Epidermal melanocyte (primary cell): ENCODE measurements around the gene SP140L.
"Not testable (repeated sequence)": the region's sequence is repeated elsewhere in the genome, so short reads cannot be mapped to it uniquely, and the experiment has no call there.

Experiments
- DNase-seq: peaks from one replicate; pipeline ENCODE4 v3.0.0; 2011; ENCODE audit warnings: low spot score; ENCODE audit not compliant: insufficient read length

The SP140L gene

GRCh38 chr2:230362030-230362691 is 35.2 kb downstream of the SP140L start:
- DNase-seq: no peak

GRCh38 chr2:230382108-230382507 is 55.1 kb downstream of the SP140L start:
- DNase-seq: no peak

GRCh38 chr2:230383453-230383852 is 56.5 kb downstream of the SP140L start:
- DNase-seq: no peak

GRCh38 chr2:230384986-230385385 is 58.0 kb downstream of the SP140L start:
- DNase-seq: no peak

- DNase-seq: no peak
These were observed 67.3 kb downstream of the SP140L start for GRCh38 chr2:230394301-230394700.

- not testable (repeated sequence) for DNase-seq
These were observed 71.7 kb downstream of the SP140L start for GRCh38 chr2:230398698-230399097.

- DNase-seq: no peak
These were observed 73.0 kb downstream of the SP140L start for GRCh38 chr2:230400041-230400440.

GRCh38 chr2:230400454-230400853 is 73.5 kb downstream of the SP140L start:
- no peak for DNase-seq

GRCh38 chr2:230401026-230401425 is 74.0 kb downstream of the SP140L start:
- not testable (repeated sequence) for DNase-seq

GRCh38 chr2:230403746-230404145 is 76.8 kb downstream of the SP140L start:
- no peak for DNase-seq

GRCh38 chr2:230405824-230406223 is 78.8 kb downstream of the SP140L start:
- DNase-seq: no peak

- no peak for DNase-seq
These were observed 81.3 kb downstream of the SP140L start for GRCh38 chr2:230408244-230408842.

GRCh38 chr2:230409316-230409715 is 82.3 kb downstream of the SP140L start:
- DNase-seq: not testable (repeated sequence)

GRCh38 chr2:230410263-230410662 is 83.3 kb downstream of the SP140L start:
- no peak for DNase-seq

GRCh38 chr2:230410861-230411569 is 84.0 kb downstream of the SP140L start:
- no peak for DNase-seq

- peak; percentile 65 for DNase-seq
These were observed 84.8 kb downstream of the SP140L start for GRCh38 chr2:230411570-230412370.

GRCh38 chr2:230412371-230412711 is 85.3 kb downstream of the SP140L start:
- DNase-seq: no peak

GRCh38 chr2:230412846-230413245 is 85.9 kb downstream of the SP140L start:
- no peak for DNase-seq

- no peak for DNase-seq
These were observed 86.5 kb downstream of the SP140L start for GRCh38 chr2:230413479-230413878.

GRCh38 chr2:230414302-230414701 is 87.3 kb downstream of the SP140L start:
- no peak for DNase-seq

- peak; percentile 50 for DNase-seq
These were observed 89.2 kb downstream of the SP140L start, which contains the start of gene SP100 for GRCh38 chr2:230416061-230416721. TSS of gene SP100 (plus strand) at chr2:230416201. CDS start at chr2:230416297, 96 bp downstream.
